SU-DHL-6 (cell line): ENCODE results near the gene TRIM17.

Source experiments
- EZH2phosphoT487 ChIP-seq: fragments of 200-600 bp; sonication (generic), shearing (Covaris generic); conservative IDR thresholded peaks from 2 replicates; pipeline ENCODE4 v1.6.1; 2018; ENCODE audit warnings: mild to moderate bottlenecking, antibody characterized with exemption, low read length, moderate library complexity, mixed read lengths
- TF ChIP-seq, protein P1 (sequence below): fragments of 200-600 bp; sonication (generic); IDR thresholded peaks from one replicate; pipeline ENCODE4 v1.5.1; 2017; ENCODE audit warnings: antibody characterized with exemption, mild to moderate bottlenecking, low read length, moderate library complexity; ENCODE audit not compliant: insufficient read depth, poor library complexity, severe bottlenecking

DNA sequence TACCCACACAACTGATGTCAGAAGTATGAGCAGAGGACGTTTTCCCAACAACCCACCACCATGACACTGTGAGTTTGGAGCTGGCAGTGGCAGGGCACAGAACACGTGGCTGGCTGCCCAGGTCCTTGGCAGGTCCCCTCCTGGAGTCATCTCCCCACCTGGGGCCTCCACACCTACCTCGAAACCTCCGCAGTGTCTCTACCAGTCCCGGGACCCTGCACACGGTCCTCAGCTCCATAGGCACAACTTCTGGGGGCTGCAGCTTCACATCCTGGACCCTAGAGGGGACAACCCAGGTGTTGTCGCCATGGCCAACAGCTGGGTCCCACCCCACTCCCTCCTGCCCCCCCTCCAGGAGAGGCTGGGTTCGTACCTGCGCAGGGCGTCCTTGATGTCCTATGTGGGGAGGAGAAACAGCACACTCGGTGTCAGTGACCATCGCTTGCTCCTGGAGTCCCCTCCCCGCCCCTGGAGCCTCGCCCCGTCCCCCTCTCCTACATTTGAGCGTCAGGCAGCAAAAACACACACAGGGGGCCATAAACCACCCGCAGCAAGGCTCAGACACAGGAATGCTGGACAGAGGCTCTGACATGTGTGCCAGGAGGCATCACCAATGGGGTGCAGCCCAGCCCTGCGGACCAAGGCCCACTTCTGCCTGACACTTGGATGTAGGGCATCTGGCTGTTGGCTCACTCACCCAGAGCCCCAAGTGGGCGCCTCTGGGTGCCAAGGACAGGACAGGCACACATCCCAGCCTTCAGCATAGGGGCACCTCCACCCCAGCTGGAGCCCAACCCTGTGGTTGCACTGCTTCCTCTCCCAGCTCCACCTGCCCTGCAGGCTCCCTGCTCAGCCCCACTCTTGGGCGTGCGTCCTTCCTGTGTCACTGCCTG, 19.6 kb downstream of the TRIM17 start:
- TF ChIP-seq, protein P1, sequence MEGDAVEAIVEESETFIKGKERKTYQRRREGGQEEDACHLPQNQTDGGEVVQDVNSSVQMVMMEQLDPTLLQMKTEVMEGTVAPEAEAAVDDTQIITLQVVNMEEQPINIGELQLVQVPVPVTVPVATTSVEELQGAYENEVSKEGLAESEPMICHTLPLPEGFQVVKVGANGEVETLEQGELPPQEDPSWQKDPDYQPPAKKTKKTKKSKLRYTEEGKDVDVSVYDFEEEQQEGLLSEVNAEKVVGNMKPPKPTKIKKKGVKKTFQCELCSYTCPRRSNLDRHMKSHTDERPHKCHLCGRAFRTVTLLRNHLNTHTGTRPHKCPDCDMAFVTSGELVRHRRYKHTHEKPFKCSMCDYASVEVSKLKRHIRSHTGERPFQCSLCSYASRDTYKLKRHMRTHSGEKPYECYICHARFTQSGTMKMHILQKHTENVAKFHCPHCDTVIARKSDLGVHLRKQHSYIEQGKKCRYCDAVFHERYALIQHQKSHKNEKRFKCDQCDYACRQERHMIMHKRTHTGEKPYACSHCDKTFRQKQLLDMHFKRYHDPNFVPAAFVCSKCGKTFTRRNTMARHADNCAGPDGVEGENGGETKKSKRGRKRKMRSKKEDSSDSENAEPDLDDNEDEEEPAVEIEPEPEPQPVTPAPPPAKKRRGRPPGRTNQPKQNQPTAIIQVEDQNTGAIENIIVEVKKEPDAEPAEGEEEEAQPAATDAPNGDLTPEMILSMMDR: no peak
- TF ChIP-seq EZH2phosphoT487: no peak
